Chondrocyte (in vitro differentiated cells): Measurements from ENCODE around the gene MICAL3. TPM values are rescaled to one million over a fixed set of nuclear protein-coding genes. Genes with fewer than 3 reads are reported as not detected.

Experiments used
- DNase-seq: peaks from one replicate; pipeline ENCODE4 v3.0.0; 2021; ENCODE audit warnings: mixed read lengths, low spot score
- H3K27ac Mint-ChIP-seq: one replicate; pipeline ENCODE4 v1.8.0; 2021; ENCODE audit warnings: mild to moderate bottlenecking, moderate library complexity, mixed read lengths; ENCODE audit not compliant: unreplicated experiment
- H3K27me3 Mint-ChIP-seq: 2 replicates; pipeline ENCODE4 v1.8.0; 2021; ENCODE audit warnings: low read depth, mixed read lengths
- H3K36me3 Mint-ChIP-seq: 2 replicates; pipeline ENCODE4 v1.8.0; 2021; ENCODE audit warnings: low read depth, mixed read lengths
- H3K4me1 Mint-ChIP-seq: 2 replicates; pipeline ENCODE4 v1.8.0; 2021; ENCODE audit warnings: low read depth, mild to moderate bottlenecking, mixed read lengths
- H3K4me3 Mint-ChIP-seq: one replicate; pipeline ENCODE4 v1.8.0; 2021; ENCODE audit warnings: mild to moderate bottlenecking, moderate library complexity, mixed read lengths; ENCODE audit not compliant: unreplicated experiment
- H3K9me3 Mint-ChIP-seq: 2 replicates; pipeline ENCODE4 v1.8.0; 2021; ENCODE audit warnings: low read depth, mixed read lengths
- total RNA-seq: library from RNA; stranded (reverse); gene quantifications from 3 replicates; pipeline ENCODE4 v1.2.1, GENCODE V29; 2021
- TF ChIP-seq, protein P1 (sequence below): fragments of 200-600 bp; sonication (generic); IDR thresholded peaks from 2 replicates; pipeline ENCODE4 v1.5.0; 2021; ENCODE audit warnings: antibody characterized with exemption, mild to moderate bottlenecking, moderate library complexity

Gene MICAL3
- total RNA-seq, 1 donor from 2014 or later = 68.2 TPM

- Mint-ChIP-seq H3K36me3 (peaks cover 34% of the 10 kb centered on the region), H3K4me1 (no peaks in the 10 kb centered on the region), H3K9me3 (no peaks in the 10 kb centered on the region), H3K4me3 (no peak overlapping the region), H3K27me3 (no peaks in the 10 kb centered on the region), H3K27ac (no peak overlapping the region)
- no peak for DNase-seq
- TF ChIP-seq, protein P1, sequence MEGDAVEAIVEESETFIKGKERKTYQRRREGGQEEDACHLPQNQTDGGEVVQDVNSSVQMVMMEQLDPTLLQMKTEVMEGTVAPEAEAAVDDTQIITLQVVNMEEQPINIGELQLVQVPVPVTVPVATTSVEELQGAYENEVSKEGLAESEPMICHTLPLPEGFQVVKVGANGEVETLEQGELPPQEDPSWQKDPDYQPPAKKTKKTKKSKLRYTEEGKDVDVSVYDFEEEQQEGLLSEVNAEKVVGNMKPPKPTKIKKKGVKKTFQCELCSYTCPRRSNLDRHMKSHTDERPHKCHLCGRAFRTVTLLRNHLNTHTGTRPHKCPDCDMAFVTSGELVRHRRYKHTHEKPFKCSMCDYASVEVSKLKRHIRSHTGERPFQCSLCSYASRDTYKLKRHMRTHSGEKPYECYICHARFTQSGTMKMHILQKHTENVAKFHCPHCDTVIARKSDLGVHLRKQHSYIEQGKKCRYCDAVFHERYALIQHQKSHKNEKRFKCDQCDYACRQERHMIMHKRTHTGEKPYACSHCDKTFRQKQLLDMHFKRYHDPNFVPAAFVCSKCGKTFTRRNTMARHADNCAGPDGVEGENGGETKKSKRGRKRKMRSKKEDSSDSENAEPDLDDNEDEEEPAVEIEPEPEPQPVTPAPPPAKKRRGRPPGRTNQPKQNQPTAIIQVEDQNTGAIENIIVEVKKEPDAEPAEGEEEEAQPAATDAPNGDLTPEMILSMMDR = no peak
These were observed 148.7 kb downstream of the MICAL3 start for GRCh38 chr22:17875631-17876030.

- H3K36me3 Mint-ChIP-seq = peaks cover 34% of the 10 kb centered on the region
- no peak for DNase-seq
- TF ChIP-seq, protein P1 = no peak
- no peak overlapping the region for H3K4me3 Mint-ChIP-seq
- H3K9me3 Mint-ChIP-seq = no peaks in the 10 kb centered on the region
- no peaks in the 10 kb centered on the region for H3K4me1 Mint-ChIP-seq
- H3K27me3 Mint-ChIP-seq = no peaks in the 10 kb centered on the region
- no peak overlapping the region for H3K27ac Mint-ChIP-seq
These were observed 149.2 kb downstream of the MICAL3 start for GRCh38 chr22:17875156-17875555.

DNA sequence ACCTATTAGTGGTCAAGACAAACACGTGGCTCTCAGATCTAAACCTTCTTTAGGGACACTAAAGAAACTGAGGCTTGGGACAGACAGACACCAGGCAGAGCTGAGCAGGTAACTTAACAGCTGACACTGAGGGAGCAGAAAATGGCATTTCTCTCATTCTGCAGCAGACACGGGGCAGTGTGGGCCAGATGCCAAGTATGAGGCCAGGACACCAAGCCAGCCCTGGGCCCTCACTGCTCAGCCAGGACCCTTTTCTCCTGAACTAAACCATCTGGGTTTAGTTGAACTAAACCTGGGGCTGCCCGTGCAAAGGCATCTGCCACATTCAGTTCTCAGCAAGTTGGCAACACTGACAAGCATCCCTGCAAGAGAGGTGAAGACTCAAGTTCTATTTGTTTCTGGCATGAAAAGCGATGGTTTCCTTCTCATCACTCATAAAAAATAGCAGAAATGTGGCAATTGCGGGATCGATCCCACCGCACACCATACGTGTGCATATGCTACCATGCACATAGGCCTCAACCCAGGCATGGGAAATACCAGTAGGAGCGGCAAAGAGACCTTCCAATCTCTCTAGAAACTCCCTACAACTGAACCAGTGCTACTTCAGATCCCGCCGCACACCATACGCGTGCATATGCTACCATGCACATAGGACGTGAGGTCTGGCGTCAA, 150.0 kb downstream of the MICAL3 start:
- Mint-ChIP-seq H3K27ac (no peak overlapping the region), H3K36me3 (peaks cover 34% of the 10 kb centered on the region), H3K27me3 (no peaks in the 10 kb centered on the region), H3K4me1 (no peaks in the 10 kb centered on the region), H3K9me3 (no peaks in the 10 kb centered on the region), H3K4me3 (no peak overlapping the region)
- TF ChIP-seq, protein P1 = no peak
- DNase-seq = no peak

- DNase-seq = no peak
- no peaks in the 10 kb centered on the region for H3K9me3 Mint-ChIP-seq
These were observed 150.6 kb downstream of the MICAL3 start for GRCh38 chr22:17873804-17874203.

DNA sequence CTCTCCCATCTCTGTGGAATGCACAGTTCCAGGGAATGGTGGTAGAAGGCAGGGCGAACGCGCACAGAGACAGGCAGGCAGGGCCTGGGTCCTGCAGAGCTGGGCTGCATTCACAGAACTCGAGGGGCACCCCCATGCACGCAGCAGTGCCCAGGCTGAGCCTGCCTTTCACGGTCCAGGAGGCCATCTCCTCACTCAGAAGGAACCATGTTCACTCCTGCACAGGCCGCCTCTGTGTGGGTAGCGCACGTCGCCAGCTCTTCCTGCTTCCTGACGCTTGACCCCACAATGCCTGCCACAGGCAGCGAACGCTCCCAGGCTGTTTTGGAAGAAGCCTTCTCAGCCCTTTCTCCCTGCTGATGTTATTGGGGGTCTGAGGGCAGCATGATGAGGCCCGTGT, 151.2 kb downstream of the MICAL3 start:
- H3K36me3 Mint-ChIP-seq = peaks cover 43% of the 10 kb centered on the region
- DNase-seq = no peak

More at GRCh38 chr22:17873804-17874203, 150.6 kb downstream of the MICAL3 start:
- H3K4me3 Mint-ChIP-seq = no peak overlapping the region
- H3K27me3 Mint-ChIP-seq = no peaks in the 10 kb centered on the region
- no peaks in the 10 kb centered on the region for H3K4me1 Mint-ChIP-seq
- TF ChIP-seq, protein P1 = no peak
- H3K27ac Mint-ChIP-seq = no peak overlapping the region
- H3K36me3 Mint-ChIP-seq = peaks cover 39% of the 10 kb centered on the region

More for the DNA sequence above, 151.2 kb downstream of the MICAL3 start:
- no peak overlapping the region for H3K4me3 Mint-ChIP-seq
- no peaks in the 10 kb centered on the region for H3K9me3 Mint-ChIP-seq
- TF ChIP-seq, protein P1 = no peak
- no peaks in the 10 kb centered on the region for H3K4me1 Mint-ChIP-seq
- no peak overlapping the region for H3K27ac Mint-ChIP-seq
- no peaks in the 10 kb centered on the region for H3K27me3 Mint-ChIP-seq
